HepG2 (cell line): ENCODE measurements around the gene AP2A2. TPM values are rescaled to one million over a fixed set of nuclear protein-coding genes. Genes with fewer than 3 reads are reported as not detected.

Experiments used
- CBX2 ChIP-seq, 2 experiments: fragments of 200-600 bp in 1 of 2; sonication (generic); formaldehyde crosslinking in 1 of 2; IDR thresholded peaks; 2 replicates each; pipeline versions ENCODE4 v1.7.0 to v1.8.1; 2018 to 2022; ENCODE audit warnings: low read depth in 2 of 2, low read length in 1 of 2, mild to moderate bottlenecking in 1 of 2, missing genetic modification reagents in 1 of 2
- CREM ChIP-seq, 2 experiments: sonication (generic) in 1 of 2; formaldehyde crosslinking in 1 of 2; IDR thresholded peaks; 2 replicates each; pipeline versions ENCODE4 v1.4.0 to v1.6.1; 2016 to 2020; ENCODE audit warnings: antibody characterized with exemption in 1 of 2, mild to moderate bottlenecking in 1 of 2, missing genetic modification reagents in 1 of 2
- DPF2 ChIP-seq: sonication (generic); formaldehyde crosslinking; IDR thresholded peaks from 2 replicates; pipeline ENCODE4 v1.4.0; 2020; ENCODE audit warnings: mild to moderate bottlenecking, low read depth, missing genetic modification reagents, borderline replicate concordance
- ERF ChIP-seq: IDR thresholded peaks from 2 replicates; pipeline ENCODE4 v1.6.1; 2018; ENCODE audit warnings: missing biosample characterization, missing genetic modification reagents
- FIP1L1 ChIP-seq: fragments of 200-400 bp; formaldehyde crosslinking; IDR thresholded peaks from 2 replicates; pipeline ENCODE4 v1.6.1; 2018; ENCODE audit warnings: low read depth, mild to moderate bottlenecking, low read length, moderate library complexity, borderline replicate concordance; ENCODE audit not compliant: insufficient read depth
- FOXK1 ChIP-seq: sonication (generic); formaldehyde crosslinking; IDR thresholded peaks from 2 replicates; pipeline ENCODE4 v1.4.0; 2020; ENCODE audit warnings: low read depth, missing genetic modification reagents, borderline replicate concordance
- ISX ChIP-seq: sonication (generic); formaldehyde crosslinking; conservative IDR thresholded peaks from 2 replicates; pipeline ENCODE4 v1.5.0; 2020; ENCODE audit warnings: missing genetic modification reagents
- MIER3 ChIP-seq: IDR thresholded peaks from 2 replicates; pipeline ENCODE4 v1.6.1; 2016; ENCODE audit warnings: missing compliant biosample characterization, borderline replicate concordance
- PHF21A ChIP-seq: sonication (generic); formaldehyde crosslinking; IDR thresholded peaks from 2 replicates; pipeline ENCODE4 v1.5.0; 2020; ENCODE audit warnings: mild to moderate bottlenecking, missing genetic modification reagents
- PHF5A ChIP-seq: IDR thresholded peaks from one replicate; pipeline ENCODE4 v1.6.1; 2018; ENCODE audit warnings: low read depth, missing genetic modification reagents; ENCODE audit not compliant: unreplicated experiment
- PHF8 ChIP-seq: sonication (generic); formaldehyde crosslinking; IDR thresholded peaks from 2 replicates; pipeline ENCODE4 v1.5.0; 2020; ENCODE audit warnings: missing genetic modification reagents
- PPARG ChIP-seq: conservative IDR thresholded peaks from 2 replicates; pipeline ENCODE4 v1.6.1; 2016; ENCODE audit warnings: missing biosample characterization, missing genetic modification reagents
- RCOR2 ChIP-seq: IDR thresholded peaks from 2 replicates; pipeline ENCODE4 v1.6.1; 2016; ENCODE audit warnings: missing biosample characterization, missing genetic modification reagents
- SAFB2 ChIP-seq: sonication (generic); formaldehyde crosslinking; IDR thresholded peaks from 2 replicates; pipeline ENCODE4 v1.5.1; 2020; ENCODE audit warnings: missing genetic modification reagents, low read depth, mild to moderate bottlenecking, borderline replicate concordance
- SALL2 ChIP-seq: sonication (generic); formaldehyde crosslinking; IDR thresholded peaks from 2 replicates; pipeline ENCODE4 v1.8.1; 2023; ENCODE audit warnings: mild to moderate bottlenecking, missing genetic modification reagents, inconsistent platforms
- TMF1 ChIP-seq: sonication (generic); formaldehyde crosslinking; IDR thresholded peaks from 2 replicates; pipeline ENCODE4 v1.8.1; 2022; ENCODE audit warnings: low read depth, missing genetic modification reagents
- ZFP82 ChIP-seq: sonication (generic); formaldehyde crosslinking; IDR thresholded peaks from 2 replicates; pipeline ENCODE4 v1.5.1; 2020; ENCODE audit warnings: mild to moderate bottlenecking, missing genetic modification reagents, borderline replicate concordance
- ZFY ChIP-seq: sonication (generic); formaldehyde crosslinking; IDR thresholded peaks from 2 replicates; pipeline ENCODE4 v1.4.0; 2020; ENCODE audit warnings: missing genetic modification reagents
- ZMYM2 ChIP-seq: sonication (generic); formaldehyde crosslinking; IDR thresholded peaks from 2 replicates; pipeline ENCODE4 v1.8.0; 2022; ENCODE audit warnings: mild to moderate bottlenecking, missing genetic modification reagents
- ZNF12 ChIP-seq: sonication (generic); formaldehyde crosslinking; IDR thresholded peaks from 2 replicates; pipeline ENCODE4 v1.5.0; 2020; ENCODE audit warnings: missing genetic modification reagents
- ZNF17 ChIP-seq: sonication (generic); formaldehyde crosslinking; IDR thresholded peaks from 2 replicates; pipeline ENCODE4 v1.5.0; 2020; ENCODE audit warnings: mild to moderate bottlenecking, missing genetic modification reagents
- ZNF382 ChIP-seq: sonication (generic); formaldehyde crosslinking; IDR thresholded peaks from 2 replicates; pipeline ENCODE4 v1.5.0; 2020; ENCODE audit warnings: missing genetic modification reagents, mild to moderate bottlenecking, borderline replicate concordance
- ZNF431 ChIP-seq: sonication (generic); formaldehyde crosslinking; IDR thresholded peaks from 2 replicates; pipeline ENCODE4 v1.9.0; 2022; ENCODE audit warnings: missing genetic modification reagents, low read depth, mild to moderate bottlenecking, borderline replicate concordance
- ZNF660 ChIP-seq: sonication (generic); formaldehyde crosslinking; IDR thresholded peaks from 2 replicates; pipeline ENCODE4 v1.5.1; 2020; ENCODE audit warnings: mild to moderate bottlenecking, low read depth, missing genetic modification reagents, borderline replicate concordance
- polyA plus RNA-seq, 8 experiments: library from polyadenylated mRNA; depleted of rRNA in 3 of 8; stranded (reverse) in 7 of 8; unstranded in 1 of 8; fragments of >200 nt; fragmentation: Illumina TruSeq in 4 of 8; extraction: Trizol in 4 of 8; gene quantifications; 2 replicates each; pipeline versions ENCODE4 v1.2.1 to v1.2.3, GENCODE V29; 2011 to 2016; ENCODE audit warnings: low read depth in 4 of 8, missing spikeins in 1 of 8, mixed read lengths in 1 of 8; ENCODE audit not compliant: insufficient read depth in 1 of 8
- total RNA-seq, 5 experiments: library from RNA; depleted of rRNA; stranded (reverse); fragments of >200 nt; fragmentation: Illumina TruSeq; extraction: Trizol; gene quantifications; 2 replicates each; pipeline ENCODE4 v1.2.3, GENCODE V29; 2016; ENCODE audit warnings: low read depth in 1 of 5
- TF ChIP-seq, protein P1 (sequence below): sonication (generic); formaldehyde crosslinking; IDR thresholded peaks from 2 replicates; pipeline ENCODE4 v1.5.1; 2020; ENCODE audit warnings: mild to moderate bottlenecking, missing genetic modification reagents, borderline replicate concordance
- TF ChIP-seq, protein P2 (sequence below): sonication (generic); formaldehyde crosslinking; IDR thresholded peaks from 2 replicates; pipeline ENCODE4 v1.4.0; 2020; ENCODE audit warnings: missing genetic modification reagents
- TF ChIP-seq, protein P3 (sequence below): IDR thresholded peaks from 2 replicates; pipeline ENCODE4 v1.6.1; 2012; ENCODE audit warnings: inconsistent platforms

The AP2A2 gene
- total and polyA plus RNA-seq, 2 of the 13 experiments (the other 11 are each of a cell fraction or from before 2014, with no cell fraction given), result 25.7 to 75.7 TPM

DNA sequence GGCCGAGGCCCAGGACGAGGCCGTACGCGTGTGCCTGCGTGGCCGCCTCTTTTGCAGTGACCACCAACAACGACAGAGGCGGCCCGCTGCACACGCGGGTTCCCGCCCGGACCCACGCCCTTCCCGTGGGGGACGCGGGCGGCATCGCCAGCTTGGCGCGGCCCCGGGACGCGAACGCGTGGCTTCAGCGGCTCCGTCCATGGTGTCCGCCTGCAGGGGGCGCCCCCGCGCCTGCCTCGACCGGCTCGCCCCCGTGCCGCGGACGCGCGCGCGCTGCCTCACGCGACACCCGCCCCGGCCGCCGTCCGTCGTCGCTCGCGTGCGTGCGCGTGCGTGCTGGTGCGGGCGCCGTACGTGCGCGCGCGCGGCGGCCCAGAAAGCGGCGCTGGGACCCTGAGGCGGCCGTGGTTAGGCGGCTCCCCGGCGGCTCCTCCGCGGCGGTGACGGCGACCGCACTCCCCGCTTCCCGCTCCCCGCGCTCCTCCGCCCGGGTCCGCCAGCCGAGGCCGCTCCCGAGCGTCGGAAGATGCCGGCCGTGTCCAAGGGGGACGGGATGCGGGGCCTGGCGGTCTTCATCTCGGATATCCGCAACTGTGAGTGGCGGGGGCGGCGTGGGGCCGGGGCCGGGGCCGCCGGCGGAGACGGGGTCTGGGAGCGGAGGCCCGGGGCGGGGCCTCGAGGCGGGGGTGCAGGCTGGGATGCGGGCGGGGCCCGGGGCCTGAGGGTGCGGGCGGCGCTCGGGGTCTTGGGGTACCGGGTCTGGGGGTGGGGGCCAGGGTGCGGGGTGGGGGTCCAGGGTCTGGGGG, at the start of gene AP2A2 (continued):
- TF ChIP-seq ZFP82 (CRISPR knock-in tag) (0 out of 2 replicates have a peak, but pooled peaks have one; percentile 47), CBX2 (IDR thresholded peaks at IDR 0.05; ENCODE audit: low read depth, low read length) (no peak), CBX2 (CRISPR knock-in tag; IDR thresholded peaks at IDR 0.05; ENCODE audit: low read depth) (no peak), ZFY (CRISPR knock-in tag) (peak; percentile 61; the same call in 1 of the 2 replicates), PHF8 (CRISPR knock-in tag) (peak; percentile 69), PPARG (no peak), ZNF12 (CRISPR knock-in tag) (no peak), FOXK1 (CRISPR knock-in tag) (no peak), ZNF17 (CRISPR knock-in tag) (no peak), SAFB2 (peak; percentile 90; the same call in 1 of the 2 replicates), DPF2 (CRISPR knock-in tag) (no peak), ZMYM2 (peak; percentile 82), ISX (CRISPR knock-in tag) (no peak), FIP1L1 (no peak), CREM (IDR thresholded peaks at IDR 0.05) (no peak), CREM (CRISPR knock-in tag; IDR thresholded peaks at IDR 0.05) (no peak), ERF (no peak), MIER3 (no peak), RCOR2 (CRISPR knock-in tag) (0 out of 2 replicates have a peak, but pooled peaks have one; percentile 16), TMF1 (CRISPR knock-in tag) (no peak), PHF21A (peak; percentile 52; the same call in 1 of the 2 replicates), SALL2 (CRISPR knock-in tag) (peak; percentile 42), ZNF431 (peak; percentile 68; the same call in 1 of the 2 replicates), ZNF382 (CRISPR knock-in tag) (no peak), ZNF660 (CRISPR knock-in tag) (no peak), PHF5A (CRISPR knock-in tag) (peak; percentile 52)
- TF ChIP-seq, protein P1, sequence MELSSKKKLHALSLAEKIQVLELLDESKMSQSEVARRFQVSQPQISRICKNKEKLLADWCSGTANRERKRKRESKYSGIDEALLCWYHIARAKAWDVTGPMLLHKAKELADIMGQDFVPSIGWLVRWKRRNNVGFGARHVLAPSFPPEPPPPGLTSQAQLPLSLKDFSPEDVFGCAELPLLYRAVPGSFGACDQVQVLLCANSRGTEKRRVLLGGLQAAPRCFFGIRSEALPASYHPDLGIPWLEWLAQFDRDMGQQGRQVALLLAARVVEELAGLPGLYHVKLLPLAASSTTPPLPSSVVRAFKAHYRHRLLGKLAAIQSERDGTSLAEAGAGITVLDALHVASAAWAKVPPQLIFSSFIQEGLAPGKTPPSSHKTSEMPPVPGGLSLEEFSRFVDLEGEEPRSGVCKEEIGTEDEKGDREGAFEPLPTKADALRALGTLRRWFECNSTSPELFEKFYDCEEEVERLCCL, result no peak
- TF ChIP-seq, protein P2, sequence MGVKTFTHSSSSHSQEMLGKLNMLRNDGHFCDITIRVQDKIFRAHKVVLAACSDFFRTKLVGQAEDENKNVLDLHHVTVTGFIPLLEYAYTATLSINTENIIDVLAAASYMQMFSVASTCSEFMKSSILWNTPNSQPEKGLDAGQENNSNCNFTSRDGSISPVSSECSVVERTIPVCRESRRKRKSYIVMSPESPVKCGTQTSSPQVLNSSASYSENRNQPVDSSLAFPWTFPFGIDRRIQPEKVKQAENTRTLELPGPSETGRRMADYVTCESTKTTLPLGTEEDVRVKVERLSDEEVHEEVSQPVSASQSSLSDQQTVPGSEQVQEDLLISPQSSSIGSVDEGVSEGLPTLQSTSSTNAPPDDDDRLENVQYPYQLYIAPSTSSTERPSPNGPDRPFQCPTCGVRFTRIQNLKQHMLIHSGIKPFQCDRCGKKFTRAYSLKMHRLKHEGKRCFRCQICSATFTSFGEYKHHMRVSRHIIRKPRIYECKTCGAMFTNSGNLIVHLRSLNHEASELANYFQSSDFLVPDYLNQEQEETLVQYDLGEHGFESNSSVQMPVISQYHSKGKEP (CRISPR knock-in tag), result no peak
- TF ChIP-seq, protein P3, sequence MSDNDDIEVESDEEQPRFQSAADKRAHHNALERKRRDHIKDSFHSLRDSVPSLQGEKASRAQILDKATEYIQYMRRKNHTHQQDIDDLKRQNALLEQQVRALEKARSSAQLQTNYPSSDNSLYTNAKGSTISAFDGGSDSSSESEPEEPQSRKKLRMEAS, result peak; percentile 81
